ENCODE data around the gene PPTC7.

DNA sequence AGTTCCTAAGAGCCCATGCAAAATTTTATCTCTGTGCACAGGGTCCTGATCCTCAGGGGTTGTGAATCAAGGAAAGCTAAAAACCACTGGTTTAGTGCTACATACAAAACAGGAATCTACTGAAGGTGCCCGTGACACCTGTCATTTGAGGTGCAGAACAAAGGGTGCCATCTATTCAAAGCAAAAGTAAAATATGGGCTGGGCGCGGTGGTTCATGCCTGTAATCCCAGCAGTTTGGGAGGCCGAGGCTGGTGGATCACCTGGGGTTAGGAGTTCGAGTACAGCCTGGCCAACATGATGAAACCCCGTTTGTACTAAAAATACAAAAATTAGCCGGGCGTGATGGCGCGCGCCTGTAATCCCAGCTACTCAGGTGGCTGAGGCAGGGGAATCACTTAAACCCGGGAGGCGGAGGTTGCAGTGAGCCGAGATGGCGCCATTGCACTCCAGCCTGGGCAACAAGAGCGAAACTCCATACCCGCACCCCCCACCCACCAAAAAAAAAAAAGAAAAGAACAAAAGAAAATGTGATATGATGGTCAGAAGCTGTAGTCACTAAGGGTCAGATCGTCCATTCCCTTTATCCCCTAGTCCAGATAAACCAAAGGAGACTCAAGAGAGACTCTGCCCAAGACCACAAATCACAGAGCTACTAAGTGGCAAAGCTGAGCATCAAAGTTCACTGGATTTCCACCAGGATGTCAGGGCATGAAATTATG lies 3.4 kb downstream of the PPTC7 start:
- TF ChIP-seq, protein P1, sequence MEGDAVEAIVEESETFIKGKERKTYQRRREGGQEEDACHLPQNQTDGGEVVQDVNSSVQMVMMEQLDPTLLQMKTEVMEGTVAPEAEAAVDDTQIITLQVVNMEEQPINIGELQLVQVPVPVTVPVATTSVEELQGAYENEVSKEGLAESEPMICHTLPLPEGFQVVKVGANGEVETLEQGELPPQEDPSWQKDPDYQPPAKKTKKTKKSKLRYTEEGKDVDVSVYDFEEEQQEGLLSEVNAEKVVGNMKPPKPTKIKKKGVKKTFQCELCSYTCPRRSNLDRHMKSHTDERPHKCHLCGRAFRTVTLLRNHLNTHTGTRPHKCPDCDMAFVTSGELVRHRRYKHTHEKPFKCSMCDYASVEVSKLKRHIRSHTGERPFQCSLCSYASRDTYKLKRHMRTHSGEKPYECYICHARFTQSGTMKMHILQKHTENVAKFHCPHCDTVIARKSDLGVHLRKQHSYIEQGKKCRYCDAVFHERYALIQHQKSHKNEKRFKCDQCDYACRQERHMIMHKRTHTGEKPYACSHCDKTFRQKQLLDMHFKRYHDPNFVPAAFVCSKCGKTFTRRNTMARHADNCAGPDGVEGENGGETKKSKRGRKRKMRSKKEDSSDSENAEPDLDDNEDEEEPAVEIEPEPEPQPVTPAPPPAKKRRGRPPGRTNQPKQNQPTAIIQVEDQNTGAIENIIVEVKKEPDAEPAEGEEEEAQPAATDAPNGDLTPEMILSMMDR (IDR thresholded peaks at IDR 0.05; ENCODE audit: borderline replicate concordance, extremely low read depth, low read length, poor library complexity, severe bottlenecking), result no peak
- TF ChIP-seq EZH2 (IDR thresholded peaks at IDR 0.05; ENCODE audit: borderline replicate concordance, low read depth, low read length, severe bottlenecking), result no peak
